ENCODE results near the gene COX6A1. TPM values are rescaled to one million over a fixed set of nuclear protein-coding genes. Genes with fewer than 3 reads are reported as not detected.
A peak's percentile ranks its signal among the peaks of the same experiment; 100 is the strongest.
"Not testable (repeated sequence)": the region's sequence is repeated elsewhere in the genome, so short reads cannot be mapped to it uniquely, and the experiment has no call there.

Gene COX6A1
- total RNA-seq, 1 experiment from 2014 or later: 816 TPM

GRCh38 chr12:120416490-120417216, 21.3 kb upstream of the COX6A1 start:
- H3K9me3 ChIP-seq: no peaks in the 10 kb centered on the region
- DNase-seq: no peak
- H3K4me3 ChIP-seq: no peak overlapping the region
- H3K36me3 ChIP-seq: no peaks in the 10 kb centered on the region
- no peaks in the 10 kb centered on the region for H3K27me3 ChIP-seq

DNA sequence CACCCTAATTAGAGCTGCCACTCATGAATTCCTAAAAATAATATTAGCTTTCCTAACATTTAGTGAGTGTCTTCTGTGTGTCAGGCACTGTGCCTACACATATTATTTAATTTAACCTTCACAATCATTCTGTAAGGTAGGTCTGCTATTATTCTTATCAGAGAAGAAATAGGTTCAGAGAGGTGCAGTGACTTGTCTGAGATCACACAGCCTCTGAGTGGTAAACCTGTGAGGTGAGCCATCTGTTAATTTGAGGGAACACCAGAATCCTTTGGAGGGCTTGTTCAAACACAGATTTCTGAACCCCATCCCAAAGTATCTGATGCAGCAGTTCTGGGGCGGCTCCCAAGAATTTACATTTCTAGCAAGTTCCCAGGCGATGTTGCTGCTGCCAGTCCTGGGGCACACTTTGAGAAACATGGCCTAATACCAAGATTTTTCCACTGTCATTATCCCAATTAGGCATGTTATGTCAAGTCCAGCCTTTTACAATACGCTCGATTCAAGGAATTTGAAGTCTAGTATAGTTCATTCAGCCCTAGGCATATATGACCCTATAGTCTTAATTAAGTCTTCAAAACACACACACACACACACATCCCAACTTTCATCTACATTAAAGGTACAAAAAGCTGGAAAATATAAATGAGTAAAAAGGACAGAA, 19.9 kb upstream of the COX6A1 start:
- H3K36me3 ChIP-seq: no peaks in the 10 kb centered on the region
- H3K27me3 ChIP-seq: no peaks in the 10 kb centered on the region

GRCh38 chr12:120421701-120422100, 16.2 kb upstream of the COX6A1 start:
- no peak for DNase-seq
- Histone ChIP-seq H3K4me3 (no peak overlapping the region), H3K9me3 (no peaks in the 10 kb centered on the region), H3K36me3 (no peaks in the 10 kb centered on the region), H3K27me3 (no peaks in the 10 kb centered on the region)

More for the DNA sequence above, 19.9 kb upstream of the COX6A1 start:
- no peaks in the 10 kb centered on the region for H3K9me3 ChIP-seq
- DNase-seq: no peak
- no peak overlapping the region for H3K4me3 ChIP-seq

DNA sequence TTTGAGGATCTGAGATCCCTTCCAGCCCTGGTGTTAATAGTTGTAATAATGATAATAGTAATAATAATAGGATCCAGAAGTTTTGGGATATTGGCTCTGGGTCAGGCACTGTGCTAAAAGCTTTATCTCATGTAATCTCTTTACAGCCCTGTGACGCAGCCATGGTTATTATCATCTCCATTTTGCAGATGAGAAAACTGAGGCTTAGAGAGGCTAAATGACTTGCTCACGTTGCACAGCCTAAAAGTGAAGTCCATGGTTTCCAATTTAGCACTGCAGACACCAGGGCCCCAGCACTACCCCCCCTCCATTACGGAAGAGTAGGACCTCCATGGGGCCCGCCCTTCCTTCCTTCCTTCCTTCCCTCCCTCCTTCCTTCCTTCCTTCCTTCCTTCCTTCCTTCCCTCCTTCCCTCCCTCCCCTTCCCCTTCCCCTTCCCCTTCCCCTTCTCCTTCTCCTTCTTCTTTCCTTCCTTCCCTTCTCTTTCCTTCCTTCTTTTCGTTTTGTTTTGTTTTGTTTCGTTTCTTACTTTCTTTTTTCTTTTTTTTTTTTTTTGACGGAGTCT, 14.9 kb upstream of the COX6A1 start:
- Histone ChIP-seq H3K27me3 (no peaks in the 10 kb centered on the region), H3K4me3 (no peak overlapping the region)

DNA sequence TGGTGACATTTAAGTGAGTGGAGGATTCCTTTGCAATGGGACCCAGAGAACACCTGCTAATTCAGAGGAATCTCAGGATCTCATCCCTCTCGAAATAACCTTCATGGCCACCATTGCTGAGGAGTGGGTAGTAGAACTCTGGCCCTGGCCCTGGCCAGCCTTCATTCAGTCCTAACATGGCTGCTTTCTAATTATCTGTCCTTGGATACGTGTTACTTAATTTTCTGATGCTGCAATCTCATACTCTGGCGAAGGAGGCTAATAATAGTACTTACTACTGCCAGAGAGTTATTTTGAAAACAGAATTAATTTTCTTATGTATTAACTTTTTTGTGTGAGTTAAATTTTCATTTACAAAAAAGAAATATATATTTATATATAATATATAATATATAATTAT, 12.1 kb upstream of the COX6A1 start:
- Histone ChIP-seq H3K9me3 (no peaks in the 10 kb centered on the region), H3K27me3 (no peaks in the 10 kb centered on the region; the same call in 1 of the 2 replicates), H3K4me3 (no peak overlapping the region), H3K36me3 (no peaks in the 10 kb centered on the region)
- DNase-seq: no peak

More for the DNA sequence above, 14.9 kb upstream of the COX6A1 start:
- Histone ChIP-seq H3K9me3 (no peaks in the 10 kb centered on the region), H3K36me3 (no peaks in the 10 kb centered on the region)
- DNase-seq: no peak

DNA sequence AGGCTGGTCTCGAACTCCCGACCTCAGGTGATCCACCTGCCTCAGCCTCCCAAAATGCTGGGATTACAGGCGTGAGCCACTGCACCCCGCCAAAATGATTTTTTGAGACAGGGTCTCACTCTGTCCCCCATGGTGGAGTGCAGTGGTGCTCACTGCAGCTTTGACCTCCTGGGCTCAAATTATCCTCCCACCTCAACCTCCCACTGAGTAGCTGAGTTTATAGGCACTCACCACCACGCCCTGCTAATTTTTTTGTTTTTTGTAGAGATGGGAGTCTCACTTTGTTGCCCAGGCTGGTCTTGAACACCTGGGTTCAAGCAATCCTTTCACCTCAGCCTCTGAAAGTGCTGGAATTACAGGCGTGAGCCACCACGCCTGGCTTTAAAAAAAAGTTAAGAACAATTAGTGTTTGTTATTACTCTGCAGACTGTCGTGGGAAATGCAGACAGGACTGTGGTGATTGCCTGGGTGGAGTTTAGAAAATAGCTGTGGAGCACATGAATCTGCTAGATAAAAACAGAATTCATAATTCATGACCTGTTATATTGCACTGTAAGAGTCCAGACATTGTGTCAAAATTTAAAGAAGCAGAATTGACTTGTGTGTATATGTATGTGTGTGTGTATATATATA, 9.2 kb upstream of the COX6A1 start:
- no peak for DNase-seq
- no peaks in the 10 kb centered on the region for H3K36me3 ChIP-seq
- H3K9me3 ChIP-seq: no peaks in the 10 kb centered on the region

GRCh38 chr12:120429368-120429767, 8.5 kb upstream of the COX6A1 start:
- DNase-seq: no peak
- Histone ChIP-seq H3K27me3 (no peaks in the 10 kb centered on the region; the same call in none of the 2 replicates), H3K36me3 (no peaks in the 10 kb centered on the region), H3K9me3 (no peaks in the 10 kb centered on the region), H3K4me3 (no peak overlapping the region)

More for the DNA sequence above, 9.2 kb upstream of the COX6A1 start:
- Histone ChIP-seq H3K4me3 (no peak overlapping the region), H3K27me3 (no peaks in the 10 kb centered on the region; the same call in none of the 2 replicates)

GRCh38 chr12:120432772-120433525, 5.0 kb upstream of the COX6A1 start:
- Histone ChIP-seq H3K9me3 (no peaks in the 10 kb centered on the region), H3K27me3 (no peaks in the 10 kb centered on the region; the same call in none of the 2 replicates), H3K36me3 (no peaks in the 10 kb centered on the region), H3K4me3 (no peak overlapping the region)
- DNase-seq: no peak

DNA sequence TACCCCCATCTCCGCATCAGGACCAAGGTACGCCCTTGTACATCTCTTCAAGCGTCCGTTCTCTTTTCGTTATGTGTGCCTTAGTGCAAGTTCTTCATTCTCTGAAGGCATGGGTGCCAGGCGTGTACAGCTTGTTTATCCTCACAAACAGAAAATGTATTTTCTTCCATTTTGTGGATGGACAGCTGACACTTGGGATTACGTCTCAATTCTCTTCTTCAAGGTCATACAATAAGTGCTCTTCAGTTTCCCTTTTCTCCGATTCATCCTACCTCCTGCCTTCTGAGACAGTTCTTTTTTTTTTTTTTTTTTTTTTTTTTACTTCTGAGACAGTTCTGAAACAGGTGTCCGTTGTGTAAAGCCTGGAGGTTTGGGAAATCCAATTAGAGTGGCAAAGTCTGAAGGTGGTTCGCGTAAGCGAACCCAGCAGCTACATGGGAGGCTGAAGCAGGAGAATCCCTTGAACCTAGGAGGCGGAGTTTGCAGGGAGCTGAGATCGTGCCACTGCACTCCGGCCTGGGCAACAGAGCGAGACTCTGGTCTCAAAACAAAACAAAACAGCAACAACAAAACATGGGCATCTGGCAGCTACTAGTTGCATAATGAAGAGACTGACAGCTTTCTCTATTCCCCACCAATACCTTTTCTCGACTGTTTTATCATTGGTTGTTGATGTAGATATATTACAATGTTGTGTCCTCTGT, 734 bp downstream of the COX6A1 start:
- no peaks in the 10 kb centered on the region for H3K27me3 ChIP-seq
- H3K4me3 ChIP-seq: peak overlapping the region; percentile 81
- peaks cover 29% of the 10 kb centered on the region for H3K36me3 ChIP-seq
- no peak for DNase-seq
- H3K9me3 ChIP-seq: no peaks in the 10 kb centered on the region

DNA sequence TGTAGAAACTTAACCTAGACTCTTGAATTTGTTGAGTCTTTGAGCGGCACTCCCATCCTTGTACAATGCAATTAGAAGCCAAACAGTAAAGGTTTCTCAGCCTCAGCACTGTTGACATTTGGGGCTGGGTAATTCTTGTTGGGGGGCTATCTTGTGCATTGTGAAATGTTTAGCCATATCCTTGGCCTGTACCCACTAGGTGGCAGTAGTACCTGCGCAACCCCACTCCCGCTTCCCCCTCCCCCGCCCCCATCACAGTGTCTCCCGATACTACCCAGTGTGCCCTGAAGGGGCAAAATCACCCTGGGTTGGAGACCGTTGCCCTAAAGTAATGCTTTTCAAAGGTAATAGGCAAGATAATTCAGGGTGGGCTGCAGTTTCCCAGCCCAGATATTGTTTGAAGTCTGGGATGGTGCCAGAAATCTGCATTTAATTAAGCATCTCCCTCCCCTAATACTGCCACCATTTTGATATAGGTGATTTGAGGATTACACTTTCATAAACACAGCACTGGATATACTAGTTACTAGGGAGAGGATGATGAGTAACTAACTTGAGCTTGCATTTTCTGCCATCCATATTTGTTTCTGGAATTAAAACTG, 1.8 kb downstream of the COX6A1 start:
- no peaks in the 10 kb centered on the region for H3K27me3 ChIP-seq
- DNase-seq: peak; percentile 20
- peaks cover 40% of the 10 kb centered on the region for H3K36me3 ChIP-seq
- H3K4me3 ChIP-seq: no peak overlapping the region
- no peaks in the 10 kb centered on the region for H3K9me3 ChIP-seq

GRCh38 chr12:120444676-120445075, 6.8 kb downstream of the COX6A1 start:
- peak overlapping the region; percentile 100 for H3K4me3 ChIP-seq
- no peaks in the 10 kb centered on the region for H3K9me3 ChIP-seq
- no peak for DNase-seq
- peaks cover 64% of the 10 kb centered on the region for H3K36me3 ChIP-seq
- no peaks in the 10 kb centered on the region for H3K27me3 ChIP-seq

GRCh38 chr12:120445911-120446843, 8.3 kb downstream of the COX6A1 start, which contains the start of the genes GATC and TRIAP1:
Gene GATC, plus strand, starts transcription at chr12:120446444. Its CDS starts 37 bp downstream, at chr12:120446481.
Gene TRIAP1, minus strand, starts transcription at chr12:120446384. Its CDS starts 12 bp downstream, at chr12:120446372.
- H3K36me3 ChIP-seq: peaks cover 63% of the 10 kb centered on the region
- H3K4me3 ChIP-seq: peak within 1 kb of the TSS; percentile 100
- H3K27me3 ChIP-seq: no peaks in the 10 kb centered on the region
- peak; percentile 78 for DNase-seq
- H3K9me3 ChIP-seq: no peaks in the 10 kb centered on the region

- Histone ChIP-seq H3K4me3 (peak overlapping the region; percentile 100), H3K36me3 (peaks cover 60% of the 10 kb centered on the region)
- DNase-seq, H3K9me3 ChIP-seq, H3K27me3 ChIP-seq: not testable (repeated sequence)
These were observed 8.9 kb downstream of the COX6A1 start for GRCh38 chr12:120446844-120447178.

- H3K36me3 ChIP-seq: peaks cover 63% of the 10 kb centered on the region
- H3K9me3 ChIP-seq: no peaks in the 10 kb centered on the region
- H3K4me3 ChIP-seq: no peak overlapping the region
- DNase-seq: no peak
- H3K27me3 ChIP-seq: no peaks in the 10 kb centered on the region
These were observed 10.1 kb downstream of the COX6A1 start for GRCh38 chr12:120447992-120448391.

DNA sequence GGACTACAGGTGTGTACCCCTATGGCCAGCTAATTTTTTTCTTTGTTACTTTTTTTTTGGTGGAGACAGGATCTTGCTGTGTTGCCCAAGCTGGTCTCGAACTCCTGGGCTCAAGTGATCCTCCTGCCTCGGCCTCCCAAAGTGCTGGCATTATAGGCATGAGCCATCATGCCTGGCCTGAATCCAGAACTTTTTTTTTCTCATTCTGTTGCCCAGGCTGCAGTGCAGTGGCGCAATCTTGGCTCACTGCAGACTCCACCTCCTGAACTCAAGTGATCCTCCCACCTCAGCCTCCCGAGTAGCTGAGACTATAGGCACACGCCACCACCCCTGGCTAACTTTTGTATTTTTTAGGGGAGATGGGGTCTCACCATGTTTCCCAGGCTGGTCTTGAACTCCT, 14.6 kb downstream of the COX6A1 start:
- peak; percentile 26 for DNase-seq

More for the DNA sequence above, 14.6 kb downstream of the COX6A1 start:
- not testable (repeated sequence) for H3K27me3 ChIP-seq, H3K9me3 ChIP-seq, H3K4me3 ChIP-seq
- H3K36me3 ChIP-seq: peaks cover 60% of the 10 kb centered on the region
